ENCODE measurements around the gene LMO7. TPM values are rescaled to one million over a fixed set of nuclear protein-coding genes. Genes with fewer than 3 reads are reported as not detected.

Gene LMO7
- total and polyA plus RNA-seq, 11 donors, result 195 to 573 (median 425) TPM

DNA sequence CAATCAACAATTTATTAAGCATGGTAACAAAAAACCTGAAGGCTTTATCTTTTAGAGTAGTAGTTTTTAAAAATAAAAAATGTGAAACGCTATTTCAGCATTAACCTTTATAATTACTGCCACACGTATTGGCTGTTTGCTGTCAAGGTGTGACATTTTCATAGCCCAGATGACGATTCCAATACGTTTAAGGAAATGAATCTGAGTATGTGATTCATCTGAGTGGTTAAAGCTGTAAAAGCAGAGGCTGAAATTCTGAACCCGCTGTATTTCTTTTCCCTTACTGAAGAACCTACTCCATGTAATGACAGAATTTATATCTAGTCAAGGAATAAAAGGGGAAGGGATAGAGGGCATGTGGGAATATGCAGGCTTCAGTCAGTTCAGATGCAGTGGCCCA is 166.0 kb downstream of the LMO7 start:
- DNase-seq (no peak), ATAC-seq (no peak)
- H3K27me3 ChIP-seq, result no peaks in the 10 kb centered on the region
- H3K4me1 ChIP-seq, result peaks cover 0 to 38% (median 11%) of the 10 kb centered on the region in 12 donors
- H3K36me3 ChIP-seq, result peaks cover 0 to 24% (median 0%) of the 10 kb centered on the region in 9 donors
- intact Hi-C loops (cut with DNase I), result loop anchor here in 5 of 10 donors (5.0 to 10.0 kb wide), 3 partner anchors 40 to 107 kb away; no protein-coding TSS in a partner anchor
- peak overlapping the region in 10 of 12 donors; percentile 12 to 96 (median 87) for H3K27ac ChIP-seq
- H3K9me3 ChIP-seq, result no peaks in the 10 kb centered on the region
- H3K4me3 ChIP-seq, result no peak overlapping the region
- 71 to 79% (median 79%) methylated on average over 5 of the region's 5 CpGs for WGBS, 4 donors
- TF ChIP-seq, protein P1, sequence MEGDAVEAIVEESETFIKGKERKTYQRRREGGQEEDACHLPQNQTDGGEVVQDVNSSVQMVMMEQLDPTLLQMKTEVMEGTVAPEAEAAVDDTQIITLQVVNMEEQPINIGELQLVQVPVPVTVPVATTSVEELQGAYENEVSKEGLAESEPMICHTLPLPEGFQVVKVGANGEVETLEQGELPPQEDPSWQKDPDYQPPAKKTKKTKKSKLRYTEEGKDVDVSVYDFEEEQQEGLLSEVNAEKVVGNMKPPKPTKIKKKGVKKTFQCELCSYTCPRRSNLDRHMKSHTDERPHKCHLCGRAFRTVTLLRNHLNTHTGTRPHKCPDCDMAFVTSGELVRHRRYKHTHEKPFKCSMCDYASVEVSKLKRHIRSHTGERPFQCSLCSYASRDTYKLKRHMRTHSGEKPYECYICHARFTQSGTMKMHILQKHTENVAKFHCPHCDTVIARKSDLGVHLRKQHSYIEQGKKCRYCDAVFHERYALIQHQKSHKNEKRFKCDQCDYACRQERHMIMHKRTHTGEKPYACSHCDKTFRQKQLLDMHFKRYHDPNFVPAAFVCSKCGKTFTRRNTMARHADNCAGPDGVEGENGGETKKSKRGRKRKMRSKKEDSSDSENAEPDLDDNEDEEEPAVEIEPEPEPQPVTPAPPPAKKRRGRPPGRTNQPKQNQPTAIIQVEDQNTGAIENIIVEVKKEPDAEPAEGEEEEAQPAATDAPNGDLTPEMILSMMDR (IDR thresholded peaks at IDR 0.05), result no peak
- TF ChIP-seq POLR2A (IDR thresholded peaks at IDR 0.05), result no peak

DNA sequence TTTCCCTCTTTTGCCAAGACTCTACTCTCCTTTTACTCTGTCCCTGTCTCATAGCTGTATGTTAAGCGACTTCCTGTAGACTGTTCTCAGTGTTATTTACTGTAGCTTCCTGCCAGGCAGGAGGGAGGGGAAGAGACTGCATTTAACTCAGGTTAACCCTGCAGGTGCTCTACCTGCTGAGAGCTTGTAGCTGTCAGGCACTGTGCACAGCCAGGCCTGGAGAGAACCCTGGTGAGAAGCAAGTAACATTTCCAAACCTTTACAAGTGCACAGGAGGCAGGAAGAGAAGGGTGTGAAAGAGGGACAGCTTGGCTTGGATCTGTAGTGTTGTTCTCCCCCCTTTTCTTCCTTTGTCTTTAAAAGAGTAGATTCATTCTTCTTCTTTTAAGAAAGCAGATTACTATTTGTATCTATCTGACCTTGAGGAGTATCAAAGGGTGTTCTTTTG is 167.1 kb downstream of the LMO7 start:
- Histone ChIP-seq H3K4me1 (peaks cover 0 to 32% (median 11%) of the 10 kb centered on the region in 12 donors), H3K27ac (peak overlapping the region; percentile 49 to 96 (median 83)), H3K4me3 (peak overlapping the region in 2 of 12 donors; percentile 11 to 59), H3K36me3 (peaks cover 0 to 18% (median 0%) of the 10 kb centered on the region in 9 donors), H3K27me3 (no peaks in the 10 kb centered on the region), H3K9me3 (no peaks in the 10 kb centered on the region)
- intact Hi-C loops (cut with DNase I), result loop anchor here in 5 of 10 donors (5.0 to 10.0 kb wide), 3 partner anchors 41 to 108 kb away; no protein-coding TSS in a partner anchor
- TF ChIP-seq, protein P1 (IDR thresholded peaks at IDR 0.05), result no peak
- no peak for TF ChIP-seq POLR2A (IDR thresholded peaks at IDR 0.05)
- DNase-seq (no peak), ATAC-seq (peak; percentile 17 to 38 (median 26))
- WGBS, 4 donors, result 5 to 26% (median 25%) methylated on average over 1 of the region's 1 CpG

DNA sequence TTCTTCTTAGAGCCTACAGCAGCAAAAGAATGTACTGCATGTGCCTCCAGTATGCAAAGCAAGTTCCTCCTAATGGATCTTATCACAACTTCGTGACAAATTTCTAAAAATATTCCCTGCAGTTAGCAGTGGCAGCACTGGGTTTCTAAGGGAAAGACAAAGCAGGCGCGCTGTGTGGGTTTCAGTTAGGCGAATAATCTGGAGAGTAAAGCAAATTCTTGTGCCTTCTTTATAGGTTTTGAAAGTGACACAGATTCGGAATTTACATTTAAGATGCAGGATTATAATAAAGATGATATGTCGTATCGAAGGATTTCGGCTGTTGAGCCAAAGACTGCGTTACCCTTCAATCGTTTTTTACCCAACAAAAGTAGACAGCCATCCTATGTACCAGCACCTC is 167.9 kb downstream of the LMO7 start:
- ATAC-seq (peak; percentile 77 to 84 (median 82)), DNase-seq (no peak)
- H3K9me3 ChIP-seq, result no peaks in the 10 kb centered on the region
- TF ChIP-seq, protein P1 (IDR thresholded peaks at IDR 0.05), result no peak
- TF ChIP-seq POLR2A (IDR thresholded peaks at IDR 0.05), result peak in 1 of 2 donors; percentile 39
- peaks cover 0 to 25% (median 11%) of the 10 kb centered on the region in 12 donors for H3K4me1 ChIP-seq
- H3K36me3 ChIP-seq, result peaks cover 0 to 15% (median 0%) of the 10 kb centered on the region in 9 donors
- 44 to 56% (median 50%) methylated on average over 10 of the region's 10 CpGs for WGBS, 4 donors
- intact Hi-C loops (cut with DNase I), result loop anchor here in 5 of 10 donors (5.0 to 10.0 kb wide), 3 partner anchors 42 to 109 kb away; no protein-coding TSS in a partner anchor
- H3K27ac ChIP-seq, result peak overlapping the region; percentile 49 to 96 (median 83)
- peak overlapping the region; percentile 14 to 65 (median 50) for H3K4me3 ChIP-seq
- H3K27me3 ChIP-seq, result no peaks in the 10 kb centered on the region

DNA sequence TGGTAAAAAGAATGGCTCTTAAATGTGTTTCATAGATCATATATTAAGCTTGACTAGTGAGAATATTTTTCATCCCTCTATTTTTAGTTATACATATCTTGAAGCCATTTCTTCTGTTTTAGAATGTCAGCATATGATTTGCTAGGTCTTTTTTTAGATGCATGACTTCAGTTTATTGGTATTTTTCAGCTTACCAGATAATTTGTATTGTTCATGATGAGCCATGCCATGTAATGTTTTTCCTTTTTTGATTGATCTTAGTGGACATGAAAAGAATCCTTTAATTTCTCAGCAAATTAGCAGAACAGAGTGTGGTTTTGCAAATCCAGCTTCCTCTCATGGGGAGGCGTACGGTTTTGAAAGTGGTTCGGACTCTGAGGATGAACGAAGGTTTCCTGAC is 168.5 kb downstream of the LMO7 start:
- peaks cover 0 to 13% (median 0%) of the 10 kb centered on the region in 9 donors for H3K36me3 ChIP-seq
- intact Hi-C loops (cut with DNase I), result loop anchor here in 8 of 10 donors (5.0 to 10.0 kb wide), 3 partner anchors 42 to 110 kb away; no protein-coding TSS in a partner anchor
- DNase-seq, result no peak
- no peaks in the 10 kb centered on the region for H3K9me3 ChIP-seq
- TF ChIP-seq, protein P1 (IDR thresholded peaks at IDR 0.05), result no peak
- peak in 2 of 4 donors; percentile 8 to 31 for ATAC-seq
- H3K4me1 ChIP-seq, result peaks cover 0 to 23% (median 11%) of the 10 kb centered on the region in 12 donors
- WGBS, 4 donors, result 59 to 70% (median 64%) methylated on average over 4 of the region's 4 CpGs
- H3K27me3 ChIP-seq, result no peaks in the 10 kb centered on the region
- peak overlapping the region; percentile 49 to 96 (median 83) for H3K27ac ChIP-seq
- peak overlapping the region; percentile 29 to 65 (median 50) for H3K4me3 ChIP-seq
